OCI-LY7 (cell line): ENCODE data around the gene TAPT1. TPM values are rescaled to one million over a fixed set of nuclear protein-coding genes. Genes with fewer than 3 reads are reported as not detected.
A peak's percentile ranks its signal among the peaks of the same experiment; 100 is the strongest.

Experiments
- BruUV-seq: library from RNA; stranded (reverse); fragments of 400-500 nt; replicated peaks from 2 replicates; lab custom pipeline; 2021; lab: Mats Ljungman, UMichigan
- CTCF ChIA-PET: fragments of 300-600 bp; sonication (Branson Sonifier 250); formaldehyde crosslinking; loops from one replicate; lab custom pipeline; 2022; ENCODE audit warnings: antibody characterized with exemption; ENCODE audit not compliant: unreplicated experiment; lab: Charles Lee
- POLR2A ChIA-PET: fragments of 300-600 bp; sonication (Branson Sonifier 250); formaldehyde crosslinking; loops from one replicate; lab custom pipeline; 2022; ENCODE audit warnings: antibody characterized with exemption; lab: Charles Lee
- DNase-seq: peaks from one replicate; pipeline ENCODE4 v3.0.0-alpha.2; 2015; ENCODE audit warnings: low spot score
- H2AFZ ChIP-seq: fragments of 200-600 bp; sonication (generic), shearing (Covaris generic); 2 replicates; pipeline ENCODE4 v1.6.1; 2014; ENCODE audit warnings: mild to moderate bottlenecking, antibody characterized with exemption, low read length, moderate library complexity
- H3K27ac ChIP-seq: fragments of 200-600 bp; sonication (generic); 2 replicates; pipeline ENCODE4 v1.5.1; 2014; ENCODE audit warnings: mixed run types, low read depth, mild to moderate bottlenecking, moderate library complexity, low read length, inconsistent platforms; ENCODE audit not compliant: poor library complexity, severe bottlenecking
- H3K36me3 ChIP-seq: fragments of 200-600 bp; sonication (generic); 2 replicates; pipeline ENCODE4 v1.6.1; 2014; ENCODE audit warnings: mild to moderate bottlenecking, antibody characterized with exemption, low read length, moderate library complexity, mixed read lengths; ENCODE audit not compliant: insufficient read depth
- H3K4me1 ChIP-seq: fragments of 200-600 bp; sonication (generic); 2 replicates; pipeline ENCODE4 v1.5.1; 2014; ENCODE audit warnings: mild to moderate bottlenecking, low read length; ENCODE audit not compliant: insufficient read depth, poor library complexity, severe bottlenecking
- H3K4me2 ChIP-seq: fragments of 200-600 bp; sonication (generic); 2 replicates; pipeline ENCODE4 v1.6.1; 2014; ENCODE audit warnings: mild to moderate bottlenecking, low read length
- H3K4me3 ChIP-seq: fragments of 200-600 bp; sonication (generic); 2 replicates; pipeline ENCODE4 v1.5.1; 2014; ENCODE audit warnings: mild to moderate bottlenecking, low read depth, low read length; ENCODE audit not compliant: poor library complexity, severe bottlenecking
- H3K79me2 ChIP-seq: fragments of 200-600 bp; sonication (generic); 2 replicates; pipeline ENCODE4 v1.6.1; 2016; ENCODE audit warnings: low read depth, mild to moderate bottlenecking, low read length, moderate library complexity, mixed read lengths; ENCODE audit not compliant: insufficient read depth
- H3K9me2 ChIP-seq: fragments of 200-600 bp; sonication (generic); 2 replicates; pipeline ENCODE4 v1.6.1; 2016; ENCODE audit warnings: mild to moderate bottlenecking, low read length, mixed read lengths; ENCODE audit not compliant: insufficient read depth
- H3K9me3 ChIP-seq: fragments of 200-600 bp; sonication (generic); 2 replicates; pipeline ENCODE4 v1.6.1; 2014; ENCODE audit warnings: mild to moderate bottlenecking, mixed run types, low read length, mixed read lengths
- H4K20me1 ChIP-seq: fragments of 200-600 bp; sonication (generic); 2 replicates; pipeline ENCODE4 v1.6.1; 2014; ENCODE audit warnings: mild to moderate bottlenecking, antibody characterized with exemption, low read length, moderate library complexity, mixed read lengths; ENCODE audit not compliant: insufficient read depth
- EZH2phosphoT487 ChIP-seq: fragments of 200-600 bp; sonication (generic); IDR thresholded peaks from 2 replicates; pipeline ENCODE4 v1.6.1; 2018; ENCODE audit warnings: low read depth, borderline replicate concordance, mild to moderate bottlenecking, mixed run types, antibody characterized with exemption, low read length, moderate library complexity, mixed read lengths
- intact Hi-C: fragments of 100-400 bp; cut with micrococcal nuclease; formaldehyde crosslinking; loops from one replicate; pipeline ENCODE4 v1.10.0; 2022; ENCODE audit not compliant: unreplicated experiment
- total RNA-seq, 2 experiments: library from RNA; depleted of rRNA in 1 of 2; stranded (reverse); fragments of >200 nt in 1 of 2; shearing (Covaris generic) in 1 of 2; gene quantifications; 2 replicates each; pipeline ENCODE4 v1.2.3, GENCODE V29; 2014 to 2022
- TF ChIP-seq, protein P1 (sequence below): fragments of 200-600 bp; sonication (generic); conservative IDR thresholded peaks from 2 replicates; pipeline ENCODE4 v1.5.1; 2014; ENCODE audit warnings: mild to moderate bottlenecking, antibody characterized with exemption, low read length, moderate library complexity, mixed read lengths

Gene TAPT1
- total RNA-seq, 2 experiments from 2014 or later = 34.3 to 66.6 TPM

DNA sequence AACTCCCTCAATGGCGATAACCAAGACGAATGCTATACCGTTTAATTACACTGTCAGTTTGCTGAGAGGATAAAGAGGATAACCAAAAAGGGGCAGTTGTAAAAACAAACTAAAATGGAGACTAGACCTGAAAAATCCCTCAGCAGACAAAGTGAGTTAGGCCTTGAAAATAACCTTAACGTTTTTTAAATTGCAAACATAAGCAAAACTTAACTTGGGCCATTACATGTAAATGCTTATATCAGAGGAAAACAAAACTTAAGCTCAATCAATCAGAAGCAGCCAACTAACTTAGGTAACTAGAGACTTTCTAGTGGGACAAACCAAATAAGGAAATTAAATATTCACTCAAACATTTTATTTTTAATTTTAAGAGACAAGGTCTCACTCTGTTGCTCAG, 17.0 kb upstream of the TAPT1 start:
- CTCF ChIA-PET = no interaction called here
- Histone ChIP-seq H3K4me2 (no peak overlapping the region), H4K20me1 (no peaks in the 10 kb centered on the region), H2AFZ (no peak overlapping the region), H3K27ac (no peak overlapping the region), H3K4me3 (no peak overlapping the region), H3K9me3 (no peaks in the 10 kb centered on the region), H3K9me2 (no peaks in the 10 kb centered on the region), H3K4me1 (peaks cover 16% of the 10 kb centered on the region), H3K36me3 (no peaks in the 10 kb centered on the region), H3K79me2 (no peaks in the 10 kb centered on the region)
- intact Hi-C loops = no loop called here
- POLR2A ChIA-PET = interaction anchor here (1.1 to 1.2 kb wide), 3 partner anchors 10 to 38 kb away, joined by 4 to 5 read pairs (median 4); no protein-coding TSS in a partner anchor
- DNase-seq = no peak
- TF ChIP-seq, protein P1, sequence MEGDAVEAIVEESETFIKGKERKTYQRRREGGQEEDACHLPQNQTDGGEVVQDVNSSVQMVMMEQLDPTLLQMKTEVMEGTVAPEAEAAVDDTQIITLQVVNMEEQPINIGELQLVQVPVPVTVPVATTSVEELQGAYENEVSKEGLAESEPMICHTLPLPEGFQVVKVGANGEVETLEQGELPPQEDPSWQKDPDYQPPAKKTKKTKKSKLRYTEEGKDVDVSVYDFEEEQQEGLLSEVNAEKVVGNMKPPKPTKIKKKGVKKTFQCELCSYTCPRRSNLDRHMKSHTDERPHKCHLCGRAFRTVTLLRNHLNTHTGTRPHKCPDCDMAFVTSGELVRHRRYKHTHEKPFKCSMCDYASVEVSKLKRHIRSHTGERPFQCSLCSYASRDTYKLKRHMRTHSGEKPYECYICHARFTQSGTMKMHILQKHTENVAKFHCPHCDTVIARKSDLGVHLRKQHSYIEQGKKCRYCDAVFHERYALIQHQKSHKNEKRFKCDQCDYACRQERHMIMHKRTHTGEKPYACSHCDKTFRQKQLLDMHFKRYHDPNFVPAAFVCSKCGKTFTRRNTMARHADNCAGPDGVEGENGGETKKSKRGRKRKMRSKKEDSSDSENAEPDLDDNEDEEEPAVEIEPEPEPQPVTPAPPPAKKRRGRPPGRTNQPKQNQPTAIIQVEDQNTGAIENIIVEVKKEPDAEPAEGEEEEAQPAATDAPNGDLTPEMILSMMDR = no peak
- TF ChIP-seq EZH2phosphoT487 = no peak
- BruUV-seq = no TSS peak

DNA sequence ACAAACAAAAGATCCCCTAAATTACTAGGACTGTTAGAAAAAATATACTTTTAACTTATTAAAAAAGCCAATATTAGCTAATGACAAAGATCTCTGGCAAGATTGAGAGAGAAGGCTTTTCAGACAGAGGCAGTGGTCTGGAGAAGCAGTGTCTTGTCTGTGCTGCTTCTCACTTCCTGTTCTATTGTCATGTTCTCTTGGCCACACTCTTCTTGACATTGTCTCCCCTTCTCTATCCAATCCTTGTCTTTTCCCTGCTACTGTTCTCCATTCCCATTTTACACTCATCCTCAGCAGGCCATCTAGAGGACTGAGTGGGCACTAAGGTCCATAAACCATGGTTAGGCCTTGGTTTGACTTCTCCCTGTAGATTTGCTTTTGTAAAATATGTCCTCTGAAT, 14.0 kb upstream of the TAPT1 start:
- Histone ChIP-seq H3K9me3 (no peaks in the 10 kb centered on the region), H3K4me1 (peaks cover 21% of the 10 kb centered on the region), H4K20me1 (no peaks in the 10 kb centered on the region), H3K4me3 (no peak overlapping the region), H3K36me3 (no peaks in the 10 kb centered on the region), H3K9me2 (no peaks in the 10 kb centered on the region), H3K79me2 (no peaks in the 10 kb centered on the region), H2AFZ (peak overlapping the region; percentile 46; the same call in 1 of the 2 replicates), H3K4me2 (peak overlapping the region; percentile 34), H3K27ac (peak overlapping the region; percentile 33)
- TF ChIP-seq, protein P1 = no peak
- TF ChIP-seq EZH2phosphoT487 = no peak
- intact Hi-C loops = no loop called here
- BruUV-seq = no TSS peak
- ChIA-PET CTCF (no interaction called here), POLR2A (interaction anchor here (1.0 to 1.4 kb wide), 2 partner anchors 9 to 13 kb away, joined by 3 to 4 read pairs; no protein-coding TSS in a partner anchor)
- peak; percentile 43 for DNase-seq

DNA sequence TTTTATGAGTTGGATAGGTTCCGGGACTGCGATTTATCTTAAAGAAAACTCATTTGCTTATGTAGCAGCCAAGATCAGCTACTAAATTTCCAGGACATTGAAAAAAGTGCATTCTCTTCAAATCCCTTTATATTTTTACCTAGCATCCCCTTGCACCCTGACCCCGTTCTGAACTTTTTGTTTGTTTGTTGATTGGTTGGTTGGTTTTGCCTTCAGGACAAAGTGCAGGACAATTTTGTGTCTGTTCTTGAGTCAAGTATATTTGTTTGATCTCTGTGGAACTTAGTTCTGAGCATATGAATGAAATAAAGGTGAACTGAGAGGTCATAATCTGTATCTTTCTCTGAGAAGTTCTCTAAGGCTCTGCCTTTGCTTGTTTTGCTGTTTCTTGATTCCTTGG, 12.8 kb upstream of the TAPT1 start:
- Histone ChIP-seq H3K9me3 (no peaks in the 10 kb centered on the region), H3K79me2 (no peaks in the 10 kb centered on the region), H3K4me3 (no peak overlapping the region), H3K9me2 (no peaks in the 10 kb centered on the region), H3K27ac (no peak overlapping the region), H4K20me1 (no peaks in the 10 kb centered on the region), H3K4me1 (peaks cover 33% of the 10 kb centered on the region), H3K4me2 (no peak overlapping the region), H2AFZ (no peak overlapping the region), H3K36me3 (no peaks in the 10 kb centered on the region)
- TF ChIP-seq, protein P1 = no peak
- TF ChIP-seq EZH2phosphoT487 = no peak
- no TSS peak for BruUV-seq
- intact Hi-C loops = no loop called here
- ChIA-PET CTCF (no interaction called here), POLR2A (interaction anchor here (0.7 to 1.4 kb wide), 3 partner anchors 10 to 49 kb away, joined by 3 to 4 read pairs (median 3); no protein-coding TSS in a partner anchor)
- no peak for DNase-seq
